ENCODE results near the gene CD101.

CD101 gene

DNA sequence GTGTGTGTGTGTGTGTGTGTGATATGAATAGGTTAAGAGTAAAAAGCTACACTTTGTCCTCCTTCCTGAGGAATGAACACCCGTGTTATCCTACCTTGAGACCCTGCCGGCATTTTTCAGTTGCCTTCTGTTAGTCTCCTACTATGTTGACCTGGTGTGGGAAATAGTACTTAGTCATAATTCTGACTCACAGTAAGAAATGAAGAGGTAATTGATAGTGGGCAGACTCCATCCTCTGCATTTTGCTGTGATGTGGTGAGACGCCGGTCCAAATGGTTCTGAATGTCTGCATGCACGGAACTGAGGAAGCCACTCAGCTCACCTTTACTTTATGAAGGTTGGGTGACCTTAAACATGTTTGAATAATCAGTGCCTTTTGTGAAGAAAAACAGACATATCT lies 12.6 kb downstream of the CD101 start:
- TF ChIP-seq, protein P1, sequence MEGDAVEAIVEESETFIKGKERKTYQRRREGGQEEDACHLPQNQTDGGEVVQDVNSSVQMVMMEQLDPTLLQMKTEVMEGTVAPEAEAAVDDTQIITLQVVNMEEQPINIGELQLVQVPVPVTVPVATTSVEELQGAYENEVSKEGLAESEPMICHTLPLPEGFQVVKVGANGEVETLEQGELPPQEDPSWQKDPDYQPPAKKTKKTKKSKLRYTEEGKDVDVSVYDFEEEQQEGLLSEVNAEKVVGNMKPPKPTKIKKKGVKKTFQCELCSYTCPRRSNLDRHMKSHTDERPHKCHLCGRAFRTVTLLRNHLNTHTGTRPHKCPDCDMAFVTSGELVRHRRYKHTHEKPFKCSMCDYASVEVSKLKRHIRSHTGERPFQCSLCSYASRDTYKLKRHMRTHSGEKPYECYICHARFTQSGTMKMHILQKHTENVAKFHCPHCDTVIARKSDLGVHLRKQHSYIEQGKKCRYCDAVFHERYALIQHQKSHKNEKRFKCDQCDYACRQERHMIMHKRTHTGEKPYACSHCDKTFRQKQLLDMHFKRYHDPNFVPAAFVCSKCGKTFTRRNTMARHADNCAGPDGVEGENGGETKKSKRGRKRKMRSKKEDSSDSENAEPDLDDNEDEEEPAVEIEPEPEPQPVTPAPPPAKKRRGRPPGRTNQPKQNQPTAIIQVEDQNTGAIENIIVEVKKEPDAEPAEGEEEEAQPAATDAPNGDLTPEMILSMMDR (IDR thresholded peaks at IDR 0.05; ENCODE audit: low read depth, low read length), result no peak
- no peak overlapping the region for H3K4me3 ChIP-seq (ENCODE audit: low read depth, low read length)

DNA sequence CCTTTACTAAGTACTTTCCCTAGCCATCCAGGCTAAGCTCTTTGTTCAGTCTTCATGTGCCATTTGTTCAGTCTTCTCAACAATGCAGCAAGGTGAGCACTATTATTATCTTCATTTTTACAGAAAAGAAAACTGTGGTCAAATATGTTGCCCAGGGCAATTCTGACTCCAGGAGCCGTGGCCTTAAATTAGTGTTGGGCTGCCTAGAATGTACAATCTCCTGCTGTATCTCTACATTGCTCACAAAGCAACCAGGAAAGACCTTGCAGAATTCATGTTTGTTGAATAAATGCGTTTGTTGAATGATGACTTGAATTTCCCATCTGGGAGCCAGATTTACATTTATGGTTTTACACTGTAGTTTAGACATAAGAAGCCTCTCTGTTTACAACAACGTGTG lies 14.2 kb downstream of the CD101 start:
- no peak overlapping the region for H3K4me3 ChIP-seq (ENCODE audit: low read depth, low read length)
- TF ChIP-seq, protein P1 (IDR thresholded peaks at IDR 0.05; ENCODE audit: low read depth, low read length), result no peak

DNA sequence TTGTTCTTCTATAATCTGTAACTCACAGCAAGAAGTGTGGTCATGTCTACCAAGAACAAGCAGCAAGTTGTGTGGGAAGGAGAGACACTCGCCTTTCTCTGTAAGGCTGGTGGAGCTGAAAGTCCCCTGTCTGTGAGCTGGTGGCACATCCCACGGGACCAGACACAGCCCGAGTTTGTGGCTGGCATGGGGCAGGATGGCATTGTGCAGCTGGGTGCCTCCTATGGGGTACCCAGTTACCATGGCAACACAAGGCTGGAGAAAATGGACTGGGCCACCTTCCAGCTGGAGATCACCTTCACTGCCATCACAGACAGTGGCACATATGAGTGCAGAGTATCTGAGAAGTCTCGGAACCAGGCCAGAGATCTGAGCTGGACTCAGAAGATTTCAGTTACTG lies 15.5 kb downstream of the CD101 start:
- TF ChIP-seq, protein P1 (IDR thresholded peaks at IDR 0.05; ENCODE audit: low read depth, low read length), result no peak
- no peak overlapping the region for H3K4me3 ChIP-seq (ENCODE audit: low read depth, low read length)

DNA sequence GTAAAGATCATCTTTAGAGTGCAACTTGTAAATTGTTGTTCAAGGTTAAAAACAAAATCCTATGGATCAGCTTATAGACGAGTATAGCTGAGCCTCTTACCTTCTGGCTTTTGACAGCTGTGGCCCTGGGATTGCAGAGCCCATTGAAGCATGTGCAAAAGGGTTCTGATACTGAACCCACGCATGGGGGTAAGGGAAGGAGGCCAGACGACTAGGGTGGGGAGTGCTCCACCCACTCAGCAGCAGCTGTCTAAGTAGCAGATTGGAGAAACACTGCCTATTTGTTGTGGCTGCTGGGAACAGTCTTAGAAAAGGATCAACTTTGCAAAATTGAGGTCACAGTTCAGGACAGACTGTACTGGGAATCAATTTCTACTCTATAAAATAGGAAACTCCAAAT lies 16.1 kb downstream of the CD101 start:
- TF ChIP-seq, protein P1 (IDR thresholded peaks at IDR 0.05; ENCODE audit: low read depth, low read length), result no peak
- H3K4me3 ChIP-seq (ENCODE audit: low read depth, low read length), result no peak overlapping the region

DNA sequence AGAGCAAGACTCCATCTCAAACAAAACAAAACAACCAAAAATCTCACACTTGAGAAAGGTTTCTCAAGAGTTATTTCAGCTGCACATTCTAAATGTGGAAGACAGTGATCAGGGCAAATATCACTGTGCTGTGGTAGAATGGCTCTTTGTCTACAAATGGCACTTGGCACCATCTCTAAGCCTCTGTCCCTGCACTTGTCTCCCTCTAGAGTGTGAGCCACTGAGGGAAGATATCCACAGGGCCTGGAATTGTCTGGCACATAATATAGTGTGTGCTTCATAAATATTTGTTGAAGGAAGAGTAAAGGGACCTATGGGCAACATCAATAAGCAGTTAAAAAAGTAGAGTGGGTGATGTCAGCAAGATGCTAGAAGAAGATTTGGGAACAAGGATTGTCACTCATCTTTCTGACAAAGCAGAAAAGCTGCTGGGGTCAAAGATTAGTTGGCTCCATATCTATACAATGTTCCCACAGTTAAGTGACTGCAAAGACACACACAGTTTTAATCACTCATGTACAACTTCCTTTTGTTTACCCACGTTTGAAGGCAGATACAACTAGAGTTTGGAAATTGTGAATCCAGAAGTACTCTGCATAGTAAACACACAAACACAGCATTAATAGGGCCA lies 19.1 kb downstream of the CD101 start:
- TF ChIP-seq, protein P1 (IDR thresholded peaks at IDR 0.05; ENCODE audit: low read depth, low read length), result no peak
- no peak overlapping the region for H3K4me3 ChIP-seq (ENCODE audit: low read depth, low read length)

DNA sequence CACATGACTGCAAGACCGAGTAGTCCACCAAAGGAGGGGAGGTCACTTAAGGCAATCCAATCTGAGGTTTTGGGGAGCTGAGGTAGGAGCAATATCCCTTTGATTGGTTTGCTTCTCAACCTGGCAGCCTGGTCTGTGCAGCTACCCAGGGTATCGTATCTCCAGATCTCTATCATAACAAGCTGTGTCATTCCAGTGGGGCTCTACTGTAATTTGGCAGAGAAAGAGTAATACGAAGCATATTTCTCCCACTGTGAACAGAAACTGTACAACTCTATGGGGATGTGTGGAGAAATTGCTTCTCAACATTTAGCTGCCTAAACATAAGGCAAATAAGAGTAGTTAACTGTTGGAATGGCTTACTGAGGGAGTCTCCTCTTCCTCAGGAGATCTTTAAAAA lies 20.6 kb downstream of the CD101 start:
- no peak overlapping the region for H3K4me3 ChIP-seq (ENCODE audit: low read depth, low read length)
- TF ChIP-seq, protein P1 (IDR thresholded peaks at IDR 0.05; ENCODE audit: low read depth, low read length), result no peak

DNA sequence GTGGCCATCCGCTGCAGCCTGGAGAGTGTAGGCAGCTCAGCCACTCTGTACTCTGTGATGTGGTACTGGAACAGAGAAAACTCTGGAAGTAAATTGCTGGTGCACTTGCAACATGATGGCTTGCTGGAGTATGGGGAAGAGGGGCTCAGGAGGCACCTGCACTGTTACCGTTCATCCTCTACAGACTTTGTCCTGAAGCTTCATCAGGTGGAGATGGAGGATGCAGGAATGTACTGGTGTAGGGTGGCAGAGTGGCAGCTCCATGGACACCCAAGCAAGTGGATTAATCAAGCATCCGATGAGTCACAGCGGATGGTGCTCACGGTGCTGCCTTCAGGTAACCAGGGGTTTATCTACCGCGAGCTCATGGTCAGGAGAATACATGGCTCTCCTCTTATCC lies 24.0 kb downstream of the CD101 start:
- TF ChIP-seq, protein P1 (IDR thresholded peaks at IDR 0.05; ENCODE audit: low read depth, low read length), result no peak
- no peak overlapping the region for H3K4me3 ChIP-seq (ENCODE audit: low read depth, low read length)

Measured in WI38 (cell line).